GM12878 (cell line): ENCODE measurements around the gene HDAC7. TPM values are rescaled to one million over a fixed set of nuclear protein-coding genes. Genes with fewer than 3 reads are reported as not detected.

Experiments used
- ATAC-seq: fragments of 200-7000 bp; cut with Tn5 transposase; 3 replicates; pipeline ENCODE4 v1.9.1; 2020; ENCODE audit warnings: mild to moderate bottlenecking, moderate library complexity
- BruUV-seq: library from RNA; stranded (reverse); fragments of 400-500 nt; replicated peaks from 2 replicates; lab custom pipeline; 2021; lab: Mats Ljungman, UMichigan
- CTCF ChIA-PET: fragments of 300-600 bp; sonication (Branson Sonifier 250); formaldehyde crosslinking; extraction: SDS; loops from one replicate; lab custom pipeline; 2021; ENCODE audit warnings: inconsistent platforms; lab: Yijun Ruan, JAX
- POLR2A ChIA-PET: fragments of 350-600 bp; formaldehyde crosslinking; extraction: SDS; loops from one replicate; lab custom pipeline; 2021; ENCODE audit warnings: inconsistent platforms; lab: Charles Lee
- RAD21 ChIA-PET: fragments of 300-600 bp; sonication (Branson Sonifier 250); formaldehyde crosslinking; loops from one replicate; lab custom pipeline; 2023; ENCODE audit warnings: antibody characterized with exemption; ENCODE audit not compliant: unreplicated experiment; lab: Charles Lee
- SMC1A ChIA-PET: fragments of 300-600 bp; sonication (Branson Sonifier 250); formaldehyde crosslinking; loops from one replicate; lab custom pipeline; 2023; ENCODE audit not compliant: unreplicated experiment, uncharacterized antibody; lab: Charles Lee
- DNase-seq: peaks from one replicate; pipeline ENCODE4 v3.0.0-alpha.2; 2011; ENCODE audit warnings: low read depth, low spot score
- FAIRE-seq: peaks from 3 replicates; lab custom pipeline; 2011; peaks lifted over from hg19 to GRCh38; lab: Jason Lieb, UNC
- H2AFZ ChIP-seq: 2 replicates; pipeline ENCODE4 v1.6.0; 2011; ENCODE audit warnings: low read depth, low read length, control low read depth; ENCODE audit not compliant: control insufficient read depth
- H3K27ac ChIP-seq: 2 replicates; pipeline ENCODE4 v1.5.1; 2011; ENCODE audit warnings: control low read depth; ENCODE audit not compliant: control insufficient read depth, insufficient read depth
- H3K27me3 ChIP-seq, 2 experiments: replicated peaks in 1 of 2; 2 replicates each; pipeline versions ENCODE4 v1.6.0 to v1.6.1; 2011; ENCODE audit warnings: low read length in 1 of 2; ENCODE audit not compliant: control insufficient read depth in 2 of 2, insufficient read depth in 2 of 2
- H3K36me3 ChIP-seq, 2 experiments: 2 replicates each; pipeline ENCODE4 v1.5.1; 2011; ENCODE audit warnings: low read length in 1 of 2; ENCODE audit not compliant: control insufficient read depth in 2 of 2, insufficient read depth in 2 of 2
- H3K4me1 ChIP-seq: 2 replicates; pipeline ENCODE4 v1.6.1; 2011; ENCODE audit warnings: mild to moderate bottlenecking, low read length, moderate library complexity, mixed read lengths; ENCODE audit not compliant: control insufficient read depth, insufficient read depth
- H3K4me2 ChIP-seq: 2 replicates; pipeline ENCODE4 v1.6.0; 2011; ENCODE audit warnings: control low read depth; ENCODE audit not compliant: control insufficient read depth, insufficient read depth
- H3K4me3 ChIP-seq: fragments of 200-600 bp; sonication (generic); 2 replicates; pipeline ENCODE4 v1.5.1; 2016
- H3K79me2 ChIP-seq: 2 replicates; pipeline ENCODE4 v1.6.0; 2011; ENCODE audit warnings: low read length; ENCODE audit not compliant: control insufficient read depth, insufficient read depth
- H3K9ac ChIP-seq: 2 replicates; pipeline ENCODE4 v1.8.0; 2011; ENCODE audit warnings: low read length, control low read depth, mixed read lengths; ENCODE audit not compliant: control insufficient read depth, insufficient read depth
- H3K9me3 ChIP-seq: replicated peaks from 3 replicates; pipeline ENCODE4 v1.5.1; 2011; ENCODE audit warnings: mild to moderate bottlenecking, low read length; ENCODE audit not compliant: control insufficient read depth, insufficient read depth
- H4K20me1 ChIP-seq: 2 replicates; pipeline ENCODE4 v1.6.0; 2011; ENCODE audit not compliant: control insufficient read depth, insufficient read depth
- CBX3 ChIP-seq: fragments of 200-600 bp; sonication (generic); IDR thresholded peaks from 2 replicates; pipeline ENCODE4 v1.6.1; 2016; ENCODE audit warnings: low read depth, borderline replicate concordance
- CTCF ChIP-seq, 3 experiments: IDR thresholded peaks in 2 of 3; conservative IDR thresholded peaks in 1 of 3; 2 replicates each; pipeline ENCODE4 v1.5.1; 2011; ENCODE audit warnings: low read depth in 3 of 3, low read length in 3 of 3, mild to moderate bottlenecking in 3 of 3, control low read depth in 2 of 3, moderate library complexity in 2 of 3, inconsistent platforms in 1 of 3, mixed read lengths in 1 of 3; ENCODE audit not compliant: control insufficient read depth in 2 of 3, insufficient read depth in 1 of 3; ENCODE audit errors: extremely low read depth in 1 of 3
- HCFC1 ChIP-seq: fragments of 150-350 bp; IDR thresholded peaks from 2 replicates; pipeline ENCODE4 v1.6.1; 2014; ENCODE audit warnings: low read length
- MAX ChIP-seq: IDR thresholded peaks from 2 replicates; pipeline ENCODE4 v1.6.1; 2012; ENCODE audit warnings: low read depth, low read length, improper control_type of control experiment
- MEF2B ChIP-seq: fragments of 450-650 bp; IDR thresholded peaks from 2 replicates; pipeline ENCODE4 v1.6.1; 2018; ENCODE audit warnings: mild to moderate bottlenecking, moderate library complexity; ENCODE audit not compliant: partially characterized antibody, poor library complexity, severe bottlenecking
- MLLT1 ChIP-seq: fragments of 450-650 bp; IDR thresholded peaks from 2 replicates; pipeline ENCODE4 v1.6.1; 2016; ENCODE audit warnings: mild to moderate bottlenecking
- MYB ChIP-seq: fragments of 150-350 bp; IDR thresholded peaks from 2 replicates; pipeline ENCODE4 v1.6.1; 2014; ENCODE audit warnings: mild to moderate bottlenecking, low read depth, low read length, borderline replicate concordance
- NR2F1 ChIP-seq: fragments of 450-650 bp; conservative IDR thresholded peaks from 2 replicates; pipeline ENCODE4 v1.6.1; 2017; ENCODE audit warnings: mild to moderate bottlenecking
- PML ChIP-seq: IDR thresholded peaks from 2 replicates; pipeline ENCODE4 v1.6.1; 2012; ENCODE audit warnings: low read length, inconsistent platforms
- RELB ChIP-seq: fragments of 450-650 bp; IDR thresholded peaks from 2 replicates; pipeline ENCODE4 v1.6.1; 2017; ENCODE audit warnings: low read depth, mild to moderate bottlenecking, moderate library complexity
- REST ChIP-seq: IDR thresholded peaks from 2 replicates; pipeline ENCODE4 v1.6.1; 2012; ENCODE audit warnings: mild to moderate bottlenecking, low read depth, low read length
- SREBF1 ChIP-seq: IDR thresholded peaks from 2 replicates; pipeline ENCODE4 v1.6.1; 2012; ENCODE audit warnings: mild to moderate bottlenecking, low read length
- SRF ChIP-seq, 2 experiments: IDR thresholded peaks; 2 replicates each; pipeline ENCODE4 v1.6.1; 2011; ENCODE audit warnings: low read depth in 2 of 2, low read length in 2 of 2, mild to moderate bottlenecking in 1 of 2, moderate library complexity in 1 of 2
- WGBS: methylation state at CpG from one replicate; pipeline ENCODE4 v1.1.6; 2016; ENCODE audit warnings: low lambda C conversion rate; ENCODE audit not compliant: insufficient replicate concordance, insufficient coverage; ENCODE audit errors: missing lambda C conversion rate; 5-methylcytosine and 5-hydroxymethylcytosine counted together
- in situ Hi-C: fragments of 300-500 bp; cut with MboI; formaldehyde crosslinking; loops from 9 replicates; pipeline ENCODE4 v1.14.3; 2018; ENCODE audit warnings: mixed read lengths
- intact Hi-C: fragments of 100-400 bp; cut with micrococcal nuclease; formaldehyde crosslinking; loops from one replicate; pipeline ENCODE4 v1.14.2; 2022; ENCODE audit not compliant: unreplicated experiment
- polyA plus RNA-seq, 11 experiments: library from polyadenylated mRNA; depleted of rRNA in 4 of 11; unstranded in 6 of 11; stranded (reverse) in 5 of 11; fragments of >200 nt; fragmentation: Nextera tagmentation in 4 of 11; fragmentation: Illumina TruSeq in 1 of 11; extraction: Ambion mirVana in 4 of 11; extraction: Trizol in 1 of 11; gene quantifications; 1 replicate in 1 of 11; 2 replicates in 10 of 11; pipeline versions ENCODE4 v1.2.1 to v1.2.3, GENCODE V29; 2011 to 2016; ENCODE audit warnings: inconsistent platforms in 2 of 11, missing spikeins in 2 of 11, low read depth in 1 of 11
- total RNA-seq, 4 experiments: library from RNA; depleted of rRNA in 3 of 4; stranded (reverse); fragments of >200 nt in 3 of 4; fragmentation: Illumina TruSeq in 1 of 4; extraction: Trizol in 1 of 4; gene quantifications; 2 replicates each; pipeline versions ENCODE4 v1.2.1 to v1.2.3, GENCODE V29; 2013 to 2021

HDAC7 gene
- total and polyA plus RNA-seq, 10 of the 15 experiments (the other 5 are each of a cell fraction or from before 2014, with no cell fraction given), result 0.47 to 18.3 (median 5.4) TPM

GRCh38 chr12:47769234-47770085 is 50.2 kb downstream of the HDAC7 start:
- RAD21 ChIA-PET, result interaction anchor here (1.0 to 8.9 kb wide), 7 partner anchors 10 to 67 kb away, joined by 3 to 327 read pairs (median 6); partner anchors contain the start of gene RAPGEF3
- in situ Hi-C loops (no loop called here), intact Hi-C loops (loop anchor here (10.0 kb wide), 1 partner anchor 735 kb away; no protein-coding TSS in a partner anchor)
- H3K27me3 ChIP-seq, result no peaks in the 10 kb centered on the region
- SMC1A ChIA-PET, result interaction anchor here (0.8 to 7.2 kb wide), 9 partner anchors 13 to 395 kb away, joined by 3 to 267 read pairs (median 9); partner anchors contain the start of genes ENDOU and RAPGEF3
- no peaks in the 10 kb centered on the region for H4K20me1 ChIP-seq
- no peak overlapping the region for H3K27ac ChIP-seq
- no peak overlapping the region for H3K4me2 ChIP-seq
- H3K9ac ChIP-seq, result no peak overlapping the region
- CTCF ChIA-PET, result interaction anchor here (0.8 to 19.3 kb wide), 9 partner anchors 9 to 116 kb away, joined by 3 to 814 read pairs (median 48); partner anchors contain the start of genes ENDOU and RAPGEF3
- FAIRE-seq (no peak), ATAC-seq (no peak), DNase-seq (no peak)
- no peaks in the 10 kb centered on the region for H3K36me3 ChIP-seq
- H3K79me2 ChIP-seq, result no peaks in the 10 kb centered on the region
- no TSS peak for BruUV-seq
- H2AFZ ChIP-seq, result no peak overlapping the region
- peaks cover 6% of the 10 kb centered on the region; the same call in 1 of the 2 replicates for H3K4me1 ChIP-seq
- H3K9me3 ChIP-seq, result no peaks in the 10 kb centered on the region
- POLR2A ChIA-PET, result interaction anchor here (0.6 to 5.7 kb wide), 2 partner anchors 27 to 167 kb away, joined by 4 to 40 read pairs; no protein-coding TSS in a partner anchor
- 55% methylated on average over 4 of the region's 4 CpGs for WGBS
- no peak overlapping the region for H3K4me3 ChIP-seq
- TF ChIP-seq MEF2B (no peak), MYB (no peak), MLLT1 (no peak), NR2F1 (no peak), SREBF1 (no peak), CBX3 (no peak), SRF (IDR thresholded peaks at IDR 0.05; ENCODE audit: low read depth in 2 of 2, low read length in 2 of 2) (no peak), HCFC1 (no peak), CTCF (IDR thresholded peaks at IDR 0.05 in 2 of 3, conservative IDR thresholded peaks at IDR 0.05 in 1 of 3; ENCODE audit: control insufficient read depth in 2 of 3, extremely low read depth in 1 of 3, insufficient read depth in 1 of 3, low read depth in 3 of 3, low read length in 3 of 3) (no peak), RELB (no peak), REST (no peak), PML (no peak), MAX (no peak)
